CD4-positive, alpha-beta T cell treated with Interleukin-12 subunit alpha and Interleukin-12 subunit beta, for 1 hour (primary cell): Measurements from ENCODE around the gene SPAG16.

Experiments used
- DNase-seq: peaks from one replicate; pipeline ENCODE4 v3.0.0-alpha.2; 2020

The SPAG16 gene

GRCh38 chr2:214410918-214411554 is 1126.8 kb downstream of the SPAG16 start, which contains the start of gene VWC2L:
TSS of gene VWC2L (plus strand) at chr2:214411054. CDS start at chr2:214414194, 3,140 bp downstream.
- peak; percentile 1 for DNase-seq

GRCh38 chr2:214412679-214413078 is 1128.4 kb downstream of the SPAG16 start:
- no peak for DNase-seq

GRCh38 chr2:214436470-214436869 is 1152.2 kb downstream of the SPAG16 start:
- DNase-seq = no peak

GRCh38 chr2:214450118-214450894 is 1166.0 kb downstream of the SPAG16 start:
- no peak for DNase-seq

- DNase-seq = no peak
These were observed 1167.4 kb downstream of the SPAG16 start for GRCh38 chr2:214451516-214452275.
